ENCODE results near the gene MOK.
A peak's percentile ranks its signal among the peaks of the same experiment; 100 is the strongest.

- TF ChIP-seq POLR2A (IDR thresholded peaks at IDR 0.05; ENCODE audit: low read depth, low read length) (no peak), POLR2AphosphoS5 (IDR thresholded peaks at IDR 0.05; ENCODE audit: low read depth, low read length) (no peak), TAF1 (IDR thresholded peaks at IDR 0.05; ENCODE audit: low read depth, low read length) (0 out of 2 replicates have a peak, but pooled peaks have one; percentile 22), SPI1 (IDR thresholded peaks at IDR 0.05; ENCODE audit: low read depth, low read length) (no peak)
Observed at GRCh38 chr14:102317564-102318248, 12.7 kb upstream of the MOK start.

All from GM12891 (cell line).